WERI-Rb-1 (cell line): ENCODE results near the gene UGT1A1.
A peak's percentile ranks its signal among the peaks of the same experiment; 100 is the strongest.

ENCODE experiments used
- DNase-seq: peaks from one replicate; pipeline ENCODE4 v3.0.0-alpha.2; 2020
- H3K27ac ChIP-seq: fragments of 250-450 bp; sonication (Bioruptor Pico); 2 replicates; pipeline ENCODE4 v1.5.1; 2020; ENCODE audit warnings: mild to moderate bottlenecking, moderate library complexity
- H3K27me3 ChIP-seq: fragments of 250-450 bp; sonication (Bioruptor Pico); 2 replicates; pipeline ENCODE4 v1.5.1; 2021; ENCODE audit warnings: mild to moderate bottlenecking, low read depth, moderate library complexity; ENCODE audit not compliant: insufficient read depth, severe bottlenecking
- H3K36me3 ChIP-seq: fragments of 250-450 bp; sonication (Bioruptor Pico); 2 replicates; pipeline ENCODE4 v1.5.1; 2020; ENCODE audit warnings: mild to moderate bottlenecking, moderate library complexity
- H3K4me3 ChIP-seq: 2 replicates; pipeline ENCODE4 v1.5.1; 2011; ENCODE audit warnings: low read depth, mild to moderate bottlenecking, control low read depth, low read length
- H3K9me3 ChIP-seq: fragments of 250-450 bp; sonication (Bioruptor Pico); 2 replicates; pipeline ENCODE4 v1.5.1; 2021; ENCODE audit warnings: mild to moderate bottlenecking, moderate library complexity; ENCODE audit not compliant: severe bottlenecking
- TF ChIP-seq, protein P1 (sequence below): IDR thresholded peaks from 2 replicates; pipeline ENCODE4 v1.5.1; 2011; ENCODE audit warnings: low read depth, mild to moderate bottlenecking, control low read depth, inconsistent platforms, low read length

The UGT1A1 gene

DNA sequence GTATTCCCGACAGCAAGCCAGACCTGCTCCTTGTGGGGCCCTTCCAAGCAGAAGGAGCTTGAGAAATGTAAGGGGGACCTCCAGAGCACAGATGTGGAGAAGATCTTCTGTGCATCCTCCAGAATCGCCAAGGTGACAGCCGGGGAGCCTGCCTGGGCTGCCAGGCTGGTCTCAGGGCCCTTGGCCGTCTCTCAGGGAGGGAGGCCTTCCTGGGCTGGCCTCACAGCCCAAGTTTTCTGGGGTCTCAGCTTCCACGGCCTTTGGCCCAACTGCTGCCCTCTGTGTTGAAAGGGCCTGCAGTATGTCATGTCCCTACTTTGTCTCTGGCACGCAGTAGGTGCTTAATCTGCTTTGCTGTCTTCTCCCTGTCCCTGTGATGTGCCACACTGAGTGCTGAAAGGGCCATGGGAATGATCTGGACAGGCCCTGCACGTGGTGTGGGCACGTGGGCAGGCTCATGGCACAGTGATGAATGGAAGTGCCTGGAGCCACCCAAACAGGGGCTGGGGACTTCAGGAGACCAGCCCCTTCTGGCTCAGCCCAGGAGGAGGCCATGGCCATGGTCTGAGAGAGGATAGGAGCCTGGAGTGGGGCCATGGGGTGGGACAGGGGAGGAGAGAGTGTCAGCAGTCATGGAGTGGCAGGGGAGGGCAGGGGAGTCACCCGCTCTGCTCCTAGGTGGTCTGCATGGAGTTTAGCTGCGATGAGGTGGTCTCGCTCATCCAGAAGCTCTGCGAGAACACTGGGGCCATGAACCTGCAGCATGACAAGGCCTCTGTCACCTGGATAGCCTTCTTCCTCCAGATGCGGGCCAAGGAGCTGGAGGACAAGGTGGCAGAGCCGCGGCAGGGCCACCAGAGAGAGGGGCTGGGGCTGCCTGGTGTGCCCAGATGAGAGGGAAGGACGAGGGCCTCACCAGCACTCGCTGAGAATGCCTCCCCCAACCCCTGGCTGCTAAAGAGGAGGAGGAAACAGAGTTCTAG, 58.9 kb downstream of the UGT1A1 start:
- H3K36me3 ChIP-seq: no peaks in the 10 kb centered on the region
- no peak overlapping the region for H3K27ac ChIP-seq
- peak; percentile 2 for DNase-seq
- TF ChIP-seq, protein P1, sequence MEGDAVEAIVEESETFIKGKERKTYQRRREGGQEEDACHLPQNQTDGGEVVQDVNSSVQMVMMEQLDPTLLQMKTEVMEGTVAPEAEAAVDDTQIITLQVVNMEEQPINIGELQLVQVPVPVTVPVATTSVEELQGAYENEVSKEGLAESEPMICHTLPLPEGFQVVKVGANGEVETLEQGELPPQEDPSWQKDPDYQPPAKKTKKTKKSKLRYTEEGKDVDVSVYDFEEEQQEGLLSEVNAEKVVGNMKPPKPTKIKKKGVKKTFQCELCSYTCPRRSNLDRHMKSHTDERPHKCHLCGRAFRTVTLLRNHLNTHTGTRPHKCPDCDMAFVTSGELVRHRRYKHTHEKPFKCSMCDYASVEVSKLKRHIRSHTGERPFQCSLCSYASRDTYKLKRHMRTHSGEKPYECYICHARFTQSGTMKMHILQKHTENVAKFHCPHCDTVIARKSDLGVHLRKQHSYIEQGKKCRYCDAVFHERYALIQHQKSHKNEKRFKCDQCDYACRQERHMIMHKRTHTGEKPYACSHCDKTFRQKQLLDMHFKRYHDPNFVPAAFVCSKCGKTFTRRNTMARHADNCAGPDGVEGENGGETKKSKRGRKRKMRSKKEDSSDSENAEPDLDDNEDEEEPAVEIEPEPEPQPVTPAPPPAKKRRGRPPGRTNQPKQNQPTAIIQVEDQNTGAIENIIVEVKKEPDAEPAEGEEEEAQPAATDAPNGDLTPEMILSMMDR: no peak
- H3K9me3 ChIP-seq: no peaks in the 10 kb centered on the region
- no peak overlapping the region for H3K4me3 ChIP-seq
- no peaks in the 10 kb centered on the region for H3K27me3 ChIP-seq

DNA sequence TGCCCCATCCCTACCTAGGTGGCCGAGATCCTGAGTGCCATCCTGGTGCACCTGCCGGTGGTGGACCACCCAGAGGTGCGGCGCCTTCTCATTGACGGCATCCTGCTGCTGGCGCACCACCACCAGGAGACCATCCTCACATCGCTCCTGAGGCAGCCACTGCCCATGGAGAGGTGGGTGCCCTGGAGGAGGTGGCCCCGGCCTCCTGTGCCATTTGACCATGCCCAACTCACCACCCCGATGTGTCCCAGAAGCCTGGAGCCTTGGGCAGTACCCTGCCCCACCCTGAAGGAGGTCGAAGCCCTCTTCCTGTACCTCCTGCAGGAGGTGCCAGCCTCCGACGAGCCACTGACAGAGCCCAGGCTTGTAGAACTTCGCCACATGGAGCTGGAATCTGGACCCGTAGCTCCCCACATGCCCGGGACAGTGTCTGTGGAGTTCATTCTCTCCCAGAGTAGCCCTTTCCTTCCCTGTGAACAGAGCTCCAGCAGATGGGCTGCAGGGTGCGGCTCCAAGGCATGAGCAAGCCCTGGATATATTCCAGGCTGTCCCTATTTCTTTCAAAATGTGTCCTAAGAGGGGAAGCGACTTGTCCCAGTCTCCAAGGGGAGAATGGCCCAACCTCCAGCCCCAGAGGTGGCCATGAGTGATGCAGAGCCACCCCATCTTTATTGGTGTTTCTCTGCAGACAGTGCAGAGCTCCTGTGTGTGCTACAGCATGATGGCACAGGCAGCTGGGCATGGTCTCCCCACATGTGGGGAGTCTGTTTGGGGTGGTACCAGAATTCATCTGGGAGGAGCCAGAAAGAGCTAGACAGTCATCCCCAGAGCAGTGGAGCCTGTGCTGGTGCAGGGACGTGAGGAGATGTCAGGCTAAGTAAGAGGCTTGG, 60.1 kb downstream of the UGT1A1 start:
- Histone ChIP-seq H3K36me3 (no peaks in the 10 kb centered on the region), H3K27ac (no peak overlapping the region), H3K9me3 (no peaks in the 10 kb centered on the region), H3K27me3 (no peaks in the 10 kb centered on the region), H3K4me3 (no peak overlapping the region)
- TF ChIP-seq, protein P1: no peak
- peak; percentile 1 for DNase-seq

DNA sequence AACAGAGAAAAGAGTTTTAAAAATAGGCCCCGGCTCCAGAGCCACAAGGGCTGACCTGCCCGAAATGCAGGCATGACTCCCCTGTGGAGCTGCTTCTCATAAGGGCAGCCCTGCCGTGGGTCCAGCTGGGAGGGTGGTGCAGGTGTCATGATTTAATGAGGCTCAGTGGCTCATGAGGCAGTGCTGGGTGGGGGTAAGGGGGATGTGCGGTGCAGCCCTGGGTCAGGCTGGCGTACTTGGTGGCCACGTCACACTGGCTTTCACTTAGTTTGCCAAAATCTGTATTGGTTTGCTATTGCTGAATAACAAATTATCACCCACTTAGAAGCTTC, 60.7 kb downstream of the UGT1A1 start:
- no peaks in the 10 kb centered on the region for H3K27me3 ChIP-seq
- no peaks in the 10 kb centered on the region for H3K9me3 ChIP-seq
- H3K36me3 ChIP-seq: no peaks in the 10 kb centered on the region
- H3K4me3 ChIP-seq: no peak overlapping the region
- peak; percentile 5 for DNase-seq
- TF ChIP-seq, protein P1: no peak
- no peak overlapping the region for H3K27ac ChIP-seq

DNA sequence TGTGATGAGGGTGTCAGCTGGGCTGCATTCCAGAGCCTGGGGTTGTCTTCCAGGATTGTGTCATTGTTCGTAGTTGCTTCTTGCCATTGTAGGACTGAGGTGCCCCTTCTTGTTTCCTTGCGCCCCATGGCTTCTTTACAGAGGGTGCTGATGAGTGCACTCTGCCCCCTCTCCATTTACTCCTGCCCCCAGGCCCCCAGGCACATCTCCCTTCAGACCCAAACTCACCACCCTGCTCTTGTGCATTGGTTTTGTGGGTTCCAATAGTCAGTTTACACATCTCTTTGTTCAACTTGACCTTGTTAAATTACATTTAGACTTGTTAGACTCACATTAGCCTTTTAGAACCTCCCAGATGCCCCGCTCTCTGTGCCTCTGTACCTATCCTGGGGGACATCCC, 61.1 kb downstream of the UGT1A1 start:
- no peak overlapping the region for H3K4me3 ChIP-seq
- no peaks in the 10 kb centered on the region for H3K36me3 ChIP-seq
- TF ChIP-seq, protein P1: no peak
- H3K27me3 ChIP-seq: no peaks in the 10 kb centered on the region
- no peak overlapping the region for H3K27ac ChIP-seq
- no peak for DNase-seq
- no peaks in the 10 kb centered on the region for H3K9me3 ChIP-seq

DNA sequence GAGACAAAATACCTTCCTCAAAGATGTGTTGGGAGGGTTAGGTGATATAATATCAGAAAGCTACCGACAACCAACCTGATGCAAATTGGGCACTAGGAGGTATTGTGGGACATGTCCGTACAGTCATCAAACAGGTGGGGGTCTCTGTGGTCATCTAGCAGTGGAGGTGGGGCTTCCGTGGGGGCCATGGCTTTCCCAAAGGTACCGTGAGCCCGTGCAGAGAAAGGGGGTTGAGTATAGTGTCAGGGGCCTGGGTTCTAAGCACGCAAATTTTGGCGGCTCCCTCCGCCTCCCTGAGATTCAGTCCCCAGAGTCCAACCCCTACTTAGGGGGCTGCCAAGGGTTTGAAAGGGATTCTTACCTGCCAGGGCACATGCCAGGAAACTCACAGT, 61.6 kb downstream of the UGT1A1 start:
- DNase-seq: no peak
- Histone ChIP-seq H3K27me3 (no peaks in the 10 kb centered on the region), H3K9me3 (no peaks in the 10 kb centered on the region), H3K36me3 (no peaks in the 10 kb centered on the region), H3K4me3 (no peak overlapping the region), H3K27ac (no peak overlapping the region)
- TF ChIP-seq, protein P1: no peak
